ENCODE results near the gene KCNE3.
"Not testable (repeated sequence)": the region's sequence is repeated elsewhere in the genome, so short reads cannot be mapped to it uniquely, and the experiment has no call there.

The KCNE3 gene

GRCh38 chr11:74417379-74417804, 50.0 kb downstream of the KCNE3 start:
- DNase-seq (ENCODE audit: low read depth) = no peak
- H3K4me3 ChIP-seq (ENCODE audit: low read depth, low read length) = no peak overlapping the region
- TF ChIP-seq, protein P1, sequence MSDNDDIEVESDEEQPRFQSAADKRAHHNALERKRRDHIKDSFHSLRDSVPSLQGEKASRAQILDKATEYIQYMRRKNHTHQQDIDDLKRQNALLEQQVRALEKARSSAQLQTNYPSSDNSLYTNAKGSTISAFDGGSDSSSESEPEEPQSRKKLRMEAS (IDR thresholded peaks at IDR 0.05; ENCODE audit: low read depth, low read length) = no peak
- TF ChIP-seq POLR2A (IDR thresholded peaks at IDR 0.05; ENCODE audit: extremely low read depth, insufficient read length) (no peak), MYC (IDR thresholded peaks at IDR 0.05; ENCODE audit: low read depth, low read length) (no peak)
- TF ChIP-seq, protein P2, sequence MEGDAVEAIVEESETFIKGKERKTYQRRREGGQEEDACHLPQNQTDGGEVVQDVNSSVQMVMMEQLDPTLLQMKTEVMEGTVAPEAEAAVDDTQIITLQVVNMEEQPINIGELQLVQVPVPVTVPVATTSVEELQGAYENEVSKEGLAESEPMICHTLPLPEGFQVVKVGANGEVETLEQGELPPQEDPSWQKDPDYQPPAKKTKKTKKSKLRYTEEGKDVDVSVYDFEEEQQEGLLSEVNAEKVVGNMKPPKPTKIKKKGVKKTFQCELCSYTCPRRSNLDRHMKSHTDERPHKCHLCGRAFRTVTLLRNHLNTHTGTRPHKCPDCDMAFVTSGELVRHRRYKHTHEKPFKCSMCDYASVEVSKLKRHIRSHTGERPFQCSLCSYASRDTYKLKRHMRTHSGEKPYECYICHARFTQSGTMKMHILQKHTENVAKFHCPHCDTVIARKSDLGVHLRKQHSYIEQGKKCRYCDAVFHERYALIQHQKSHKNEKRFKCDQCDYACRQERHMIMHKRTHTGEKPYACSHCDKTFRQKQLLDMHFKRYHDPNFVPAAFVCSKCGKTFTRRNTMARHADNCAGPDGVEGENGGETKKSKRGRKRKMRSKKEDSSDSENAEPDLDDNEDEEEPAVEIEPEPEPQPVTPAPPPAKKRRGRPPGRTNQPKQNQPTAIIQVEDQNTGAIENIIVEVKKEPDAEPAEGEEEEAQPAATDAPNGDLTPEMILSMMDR (IDR thresholded peaks at IDR 0.05; ENCODE audit: low read depth, low read length) = no peak

GRCh38 chr11:74416974-74417373, 50.4 kb downstream of the KCNE3 start:
- not testable (repeated sequence) for DNase-seq (ENCODE audit: low read depth)

GRCh38 chr11:74412733-74413359, 54.5 kb downstream of the KCNE3 start:
- no peak overlapping the region for H3K4me3 ChIP-seq (ENCODE audit: low read depth, low read length)
- no peak for DNase-seq (ENCODE audit: low read depth)
- TF ChIP-seq MYC (IDR thresholded peaks at IDR 0.05; ENCODE audit: low read depth, low read length) = no peak
- TF ChIP-seq, protein P2 (IDR thresholded peaks at IDR 0.05; ENCODE audit: low read depth, low read length) = no peak
- TF ChIP-seq, protein P1 (IDR thresholded peaks at IDR 0.05; ENCODE audit: low read depth, low read length) = no peak
- TF ChIP-seq POLR2A (IDR thresholded peaks at IDR 0.05; ENCODE audit: extremely low read depth, insufficient read length) = no peak

More at GRCh38 chr11:74416974-74417373, 50.4 kb downstream of the KCNE3 start:
- H3K4me3 ChIP-seq (ENCODE audit: low read depth, low read length) = not testable (repeated sequence)

DNA sequence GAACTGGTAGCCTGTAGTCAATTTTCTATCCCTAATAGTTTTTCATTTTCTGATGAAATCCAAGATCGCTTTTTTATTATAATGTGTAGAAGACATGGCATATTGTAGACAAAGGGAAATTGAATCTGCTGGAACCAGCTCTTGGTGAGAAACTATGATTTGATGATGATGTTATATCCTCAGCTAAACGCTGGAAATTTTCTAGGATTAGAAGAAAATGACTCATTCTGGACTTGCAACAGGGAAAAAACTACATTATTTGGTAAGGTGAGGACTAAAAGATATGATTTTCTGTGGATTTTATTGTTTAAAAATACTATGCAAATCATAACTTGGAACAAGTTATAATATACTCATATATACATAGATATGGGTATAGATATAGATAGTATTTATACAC, 55.0 kb downstream of the KCNE3 start:
- H3K4me3 ChIP-seq (ENCODE audit: low read depth, low read length) = no peak overlapping the region
- DNase-seq (ENCODE audit: low read depth) = no peak
- TF ChIP-seq, protein P2 (IDR thresholded peaks at IDR 0.05; ENCODE audit: low read depth, low read length) = no peak
- TF ChIP-seq, protein P1 (IDR thresholded peaks at IDR 0.05; ENCODE audit: low read depth, low read length) = no peak
- no peak for TF ChIP-seq MYC (IDR thresholded peaks at IDR 0.05; ENCODE audit: low read depth, low read length)

DNA sequence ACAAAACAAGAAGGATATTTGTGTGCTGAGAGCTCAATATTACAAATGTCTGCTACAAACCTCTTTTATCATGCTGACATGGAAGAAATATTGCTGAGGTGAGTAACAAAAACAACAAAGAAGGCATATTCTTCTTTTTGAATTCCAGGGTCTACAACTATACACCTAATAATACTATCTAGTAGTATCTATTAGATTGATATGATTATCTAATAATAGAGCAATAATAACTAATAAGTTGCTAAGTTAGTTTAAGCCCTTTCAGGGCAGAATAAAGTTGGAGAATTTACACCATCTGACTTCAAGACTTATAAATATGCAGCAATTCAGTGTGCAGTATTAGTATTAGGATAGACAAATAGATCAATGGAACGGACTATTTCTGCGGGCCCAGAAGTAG, 57.7 kb downstream of the KCNE3 start:
- TF ChIP-seq, protein P1 (IDR thresholded peaks at IDR 0.05; ENCODE audit: low read depth, low read length) = no peak
- TF ChIP-seq POLR2A (IDR thresholded peaks at IDR 0.05; ENCODE audit: extremely low read depth, insufficient read length) (no peak), MYC (IDR thresholded peaks at IDR 0.05; ENCODE audit: low read depth, low read length) (no peak)
- DNase-seq (ENCODE audit: low read depth) = no peak
- no peak overlapping the region for H3K4me3 ChIP-seq (ENCODE audit: low read depth, low read length)

All from NB4 (cell line).